Right atrium auricular region (tissue), 2 donors: ENCODE results near the gene LIN9. TPM values are rescaled to one million over a fixed set of nuclear protein-coding genes. Genes with fewer than 3 reads are reported as not detected.

Source experiments
- DNase-seq: peaks from one replicate; pipeline ENCODE4 v3.0.0-alpha.2; 2019; ENCODE audit warnings: low spot score
- H3K27ac ChIP-seq, 2 donors: fragments of 200-600 bp; sonication (generic); 1 replicate in 1 of 2; 2 replicates in 1 of 2; pipeline ENCODE4 v1.5.1; 2016 to 2019
- H3K27me3 ChIP-seq, 2 donors: fragments of 200-600 bp; sonication (generic); one replicate each; pipeline versions ENCODE4 v1.5.1 to v1.6.0; 2017 to 2019
- H3K36me3 ChIP-seq: fragments of 200-600 bp; sonication (generic); one replicate; pipeline ENCODE4 v1.5.1; 2016
- H3K4me1 ChIP-seq, 2 donors: fragments of 200-600 bp; sonication (generic); one replicate each; pipeline versions ENCODE4 v1.5.1 to v1.6.0; 2017 to 2019
- H3K4me3 ChIP-seq, 2 donors: fragments of 200-600 bp; sonication (generic); 1 replicate in 1 of 2; 2 replicates in 1 of 2; pipeline ENCODE4 v1.5.1; 2017 to 2019; ENCODE audit warnings: mild to moderate bottlenecking in 1 of 2, moderate library complexity in 1 of 2
- H3K9me3 ChIP-seq, 2 donors: fragments of 200-600 bp; sonication (generic); one replicate each; pipeline ENCODE4 v1.5.1; 2019
- CTCF ChIP-seq, 2 donors: fragments of 200-600 bp; sonication (generic); IDR thresholded peaks; one replicate each; pipeline ENCODE4 v1.5.1; 2019; ENCODE audit warnings: antibody characterized with exemption in 2 of 2
- total RNA-seq, 2 donors: library from RNA; depleted of rRNA; stranded (reverse); fragments of >200 nt; gene quantifications; one replicate each; pipeline ENCODE4 v1.1.0, GENCODE V29; 2016

Gene LIN9
- total RNA-seq, 2 donors from 2014 or later = 2.9 to 11.0 TPM

GRCh38 chr1:226217273-226217672 is 91.7 kb downstream of the LIN9 start:
- no peak for TF ChIP-seq CTCF (IDR thresholded peaks at IDR 0.05)
- Histone ChIP-seq H3K27ac (no peak overlapping the region), H3K4me3 (no peak overlapping the region), H3K9me3 (no peaks in the 10 kb centered on the region), H3K36me3 (no peaks in the 10 kb centered on the region), H3K27me3 (no peaks in the 10 kb centered on the region), H3K4me1 (no peaks in the 10 kb centered on the region)
- no peak for DNase-seq

GRCh38 chr1:226216056-226216455 is 92.9 kb downstream of the LIN9 start:
- Histone ChIP-seq H3K4me3 (no peak overlapping the region), H3K36me3 (no peaks in the 10 kb centered on the region), H3K9me3 (no peaks in the 10 kb centered on the region), H3K4me1 (no peaks in the 10 kb centered on the region), H3K27ac (no peak overlapping the region), H3K27me3 (no peaks in the 10 kb centered on the region)
- no peak for DNase-seq
- TF ChIP-seq CTCF (IDR thresholded peaks at IDR 0.05) = no peak

- no peak overlapping the region for H3K4me3 ChIP-seq
- H3K27ac ChIP-seq = no peak overlapping the region
- H3K36me3 ChIP-seq = no peaks in the 10 kb centered on the region
- H3K27me3 ChIP-seq = no peaks in the 10 kb centered on the region
- TF ChIP-seq CTCF (IDR thresholded peaks at IDR 0.05) = no peak
- no peak for DNase-seq
- H3K4me1 ChIP-seq = no peaks in the 10 kb centered on the region
- no peaks in the 10 kb centered on the region for H3K9me3 ChIP-seq
These were observed 93.7 kb downstream of the LIN9 start for GRCh38 chr1:226215239-226215638.

GRCh38 chr1:226212545-226212944 is 96.4 kb downstream of the LIN9 start:
- Histone ChIP-seq H3K4me3 (no peak overlapping the region), H3K27me3 (no peaks in the 10 kb centered on the region), H3K9me3 (no peaks in the 10 kb centered on the region), H3K4me1 (no peaks in the 10 kb centered on the region), H3K36me3 (no peaks in the 10 kb centered on the region), H3K27ac (no peak overlapping the region)
- no peak for TF ChIP-seq CTCF (IDR thresholded peaks at IDR 0.05)
- no peak for DNase-seq

- Histone ChIP-seq H3K36me3 (no peaks in the 10 kb centered on the region), H3K4me3 (no peak overlapping the region), H3K9me3 (no peaks in the 10 kb centered on the region), H3K27me3 (no peaks in the 10 kb centered on the region), H3K27ac (no peak overlapping the region), H3K4me1 (no peaks in the 10 kb centered on the region)
- no peak for DNase-seq
- TF ChIP-seq CTCF (IDR thresholded peaks at IDR 0.05) = no peak
These were observed 97.7 kb downstream of the LIN9 start for GRCh38 chr1:226211181-226211821.

- H3K27ac ChIP-seq = no peak overlapping the region
- TF ChIP-seq CTCF (IDR thresholded peaks at IDR 0.05) = no peak
- no peaks in the 10 kb centered on the region for H3K4me1 ChIP-seq
- no peaks in the 10 kb centered on the region for H3K9me3 ChIP-seq
- no peaks in the 10 kb centered on the region for H3K36me3 ChIP-seq
- no peaks in the 10 kb centered on the region for H3K27me3 ChIP-seq
- no peak for DNase-seq
- H3K4me3 ChIP-seq = no peak overlapping the region
These were observed 98.3 kb downstream of the LIN9 start for GRCh38 chr1:226210571-226211176.
